ENCODE data around the gene GPR108.

Gene GPR108

DNA sequence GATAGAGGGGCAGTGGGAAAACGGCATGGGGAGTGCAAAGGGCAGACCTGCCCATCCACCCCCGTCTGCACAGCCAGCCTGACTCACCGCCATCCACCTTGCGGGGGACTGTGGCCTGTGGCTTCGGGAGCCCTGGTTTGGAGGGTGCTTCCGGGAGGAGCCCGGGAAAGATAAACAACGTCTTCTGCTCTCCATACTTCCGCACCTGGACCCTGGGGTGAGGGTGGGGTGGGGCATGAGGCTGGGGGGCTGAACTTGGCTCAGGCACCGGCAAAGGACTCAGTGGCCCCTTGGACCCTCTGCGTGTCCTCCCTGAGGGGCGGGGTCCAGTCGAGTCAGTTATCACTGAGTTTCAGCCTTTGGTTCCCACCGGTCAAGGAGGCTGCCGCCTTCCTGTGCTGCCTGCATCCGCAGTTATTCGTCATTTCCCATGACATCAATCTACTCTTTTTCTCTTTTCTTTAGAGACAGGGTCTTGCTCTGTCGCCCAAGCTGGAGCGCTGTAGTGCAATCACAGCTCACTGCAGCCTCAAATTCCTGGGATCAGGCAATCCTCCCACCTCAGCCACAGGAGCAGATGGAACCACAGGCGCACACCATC is 3.2 kb downstream of the GPR108 start:
- Histone ChIP-seq H3K36me3 (ENCODE audit: control insufficient read depth in 1 of 2, insufficient read depth in 2 of 2, low read length in 2 of 2) (peaks cover 24 to 31% of the 10 kb centered on the region in 2 experiments), H3K27me3 (ENCODE audit: insufficient read depth, low read length) (no peaks in the 10 kb centered on the region), H2BK120ac (ENCODE audit: insufficient read depth, low read length, poor library complexity) (no peak overlapping the region), H3K9me3 (ENCODE audit: insufficient read depth, low read depth, low read length) (peaks cover 2% of the 10 kb centered on the region), H3K79me1 (ENCODE audit: low read length) (peaks cover 20% of the 10 kb centered on the region), H2BK5ac (ENCODE audit: low read depth, low read length, poor library complexity) (no peak overlapping the region), H3K23ac (ENCODE audit: low read length) (no peak overlapping the region), H4K91ac (ENCODE audit: low read depth, low read length) (no peak overlapping the region), H3K4me2 (ENCODE audit: low read length) (no peak overlapping the region), H3K9ac (ENCODE audit: low read length) (no peak overlapping the region), H2AK5ac (ENCODE audit: low read length) (no peak overlapping the region), H3K27ac (ENCODE audit: low read depth, low read length) (no peak overlapping the region), H3K4me3 (ENCODE audit: low read depth, low read length) (no peak overlapping the region), H3K4me1 (ENCODE audit: control insufficient read depth in 1 of 2, insufficient read depth in 2 of 2, low read length in 2 of 2) (peaks cover 20 to 24% of the 10 kb centered on the region in 2 experiments), H4K8ac (ENCODE audit: low read depth, low read length) (no peak overlapping the region), H2BK12ac (ENCODE audit: low read length) (no peak overlapping the region), H2AFZ (ENCODE audit: insufficient read depth, low read length, poor library complexity) (no peak overlapping the region), H3K14ac (ENCODE audit: low read length) (no peak overlapping the region), H3K4ac (ENCODE audit: low read depth, low read length) (no peak overlapping the region), H4K12ac (ENCODE audit: low read depth, low read length) (no peak overlapping the region), H3K79me2 (ENCODE audit: control insufficient read depth, insufficient read depth, low read length, poor library complexity) (peaks cover 3% of the 10 kb centered on the region), H3K18ac (ENCODE audit: low read length) (no peak overlapping the region)
- no peak for DNase-seq
- WGBS (ENCODE audit: extremely low coverage, insufficient coverage, insufficient read length): no CpG with 5 or more reads among the region's 20 CpGs

DNA sequence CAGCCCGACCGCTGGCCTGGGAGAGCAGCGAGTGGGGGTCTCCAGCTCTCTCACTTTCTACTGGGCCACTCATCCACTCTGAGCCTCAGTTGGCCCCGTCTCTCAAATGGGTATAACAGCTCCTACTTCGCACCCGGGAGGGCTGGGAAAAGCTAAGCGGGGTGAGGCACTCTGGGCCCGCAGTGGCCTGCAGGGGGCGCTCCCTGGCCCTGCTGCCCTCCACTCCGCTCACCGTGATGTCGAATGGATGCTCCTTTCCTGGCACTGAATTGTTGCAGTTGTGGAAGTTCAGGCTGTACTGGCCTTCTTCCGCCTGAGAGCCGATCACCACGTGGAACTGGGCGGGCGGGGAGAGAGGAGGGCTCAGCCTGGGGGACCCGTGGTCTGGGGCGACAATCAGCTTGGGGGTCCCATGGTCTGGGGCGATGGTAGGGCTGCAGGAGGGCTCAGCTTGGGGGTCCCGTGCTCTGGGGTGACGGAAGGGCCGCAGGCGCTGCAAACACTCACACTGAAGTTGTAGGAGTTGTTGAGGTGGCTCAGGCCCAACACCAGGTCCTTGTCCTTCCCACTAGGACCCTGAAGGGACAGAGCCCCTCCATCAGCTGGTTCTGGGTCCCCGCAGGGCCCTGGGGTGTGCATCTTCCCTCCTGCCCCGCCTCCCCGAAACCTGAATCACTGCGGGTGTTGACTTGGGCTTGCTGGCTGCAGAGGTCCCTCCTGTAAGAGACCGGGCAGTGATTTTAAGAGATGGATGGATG is 3.9 kb downstream of the GPR108 start:
- no peaks in the 10 kb centered on the region for H3K27me3 ChIP-seq (ENCODE audit: insufficient read depth, low read length)
- H3K36me3 ChIP-seq (ENCODE audit: control insufficient read depth in 1 of 2, insufficient read depth in 2 of 2, low read length in 2 of 2): peaks cover 24 to 31% of the 10 kb centered on the region in 2 experiments
- H3K4me1 ChIP-seq (ENCODE audit: control insufficient read depth in 1 of 2, insufficient read depth in 2 of 2, low read length in 2 of 2): peaks cover 14 to 17% of the 10 kb centered on the region in 2 experiments
- peaks cover 14% of the 10 kb centered on the region for H3K79me1 ChIP-seq (ENCODE audit: low read length)
- no peak overlapping the region for H4K12ac ChIP-seq (ENCODE audit: low read depth, low read length)
- peaks cover 2% of the 10 kb centered on the region for H3K9me3 ChIP-seq (ENCODE audit: insufficient read depth, low read depth, low read length)
- no peak overlapping the region for H3K18ac ChIP-seq (ENCODE audit: low read length)
- no CpG with 5 or more reads among the region's 29 CpGs for WGBS (ENCODE audit: extremely low coverage, insufficient coverage, insufficient read length)
- H2AFZ ChIP-seq (ENCODE audit: insufficient read depth, low read length, poor library complexity): no peak overlapping the region
- no peak overlapping the region for H2BK12ac ChIP-seq (ENCODE audit: low read length)
- no peak for DNase-seq
- no peak overlapping the region for H3K27ac ChIP-seq (ENCODE audit: low read depth, low read length)
- no peak overlapping the region for H4K91ac ChIP-seq (ENCODE audit: low read depth, low read length)
- no peak overlapping the region for H3K4me2 ChIP-seq (ENCODE audit: low read length)
- H2AK5ac ChIP-seq (ENCODE audit: low read length): no peak overlapping the region
- no peak overlapping the region for H2BK5ac ChIP-seq (ENCODE audit: low read depth, low read length, poor library complexity)
- no peak overlapping the region for H3K14ac ChIP-seq (ENCODE audit: low read length)
- no peak overlapping the region for H4K8ac ChIP-seq (ENCODE audit: low read depth, low read length)
- peaks cover 2% of the 10 kb centered on the region for H3K79me2 ChIP-seq (ENCODE audit: control insufficient read depth, insufficient read depth, low read length, poor library complexity)
- no peak overlapping the region for H3K4me3 ChIP-seq (ENCODE audit: low read depth, low read length)
- no peak overlapping the region for H2BK120ac ChIP-seq (ENCODE audit: insufficient read depth, low read length, poor library complexity)
- H3K23ac ChIP-seq (ENCODE audit: low read length): no peak overlapping the region
- H3K9ac ChIP-seq (ENCODE audit: low read length): no peak overlapping the region
- no peak overlapping the region for H3K4ac ChIP-seq (ENCODE audit: low read depth, low read length)

DNA sequence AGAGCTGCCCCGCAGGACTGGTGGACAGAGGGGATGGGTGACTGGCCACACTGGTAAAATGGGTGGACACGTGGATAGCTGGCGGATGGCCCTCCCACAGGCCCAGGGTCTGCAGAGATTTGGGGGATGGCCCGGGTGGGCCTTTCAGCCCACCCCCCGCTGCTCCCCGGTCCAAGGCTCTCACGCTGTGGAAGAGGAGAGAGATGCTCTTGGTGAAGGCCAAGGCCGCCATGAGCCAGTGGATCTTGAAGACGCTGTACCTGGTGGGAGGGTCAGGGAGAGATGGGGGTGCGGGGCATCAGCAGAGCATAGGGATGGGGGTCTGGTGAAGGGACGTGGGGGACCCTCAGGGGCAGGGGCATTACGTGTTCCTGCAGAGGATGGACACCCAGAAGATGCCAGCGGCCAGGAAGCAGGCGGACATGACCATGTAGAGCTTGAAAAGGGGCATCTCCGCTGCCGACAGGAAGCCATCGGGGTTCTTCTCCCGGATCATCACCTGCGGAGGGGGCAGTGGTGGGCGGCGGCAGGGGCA is 4.5 kb downstream of the GPR108 start:
- H3K14ac ChIP-seq (ENCODE audit: low read length): no peak overlapping the region
- no peak overlapping the region for H3K23ac ChIP-seq (ENCODE audit: low read length)
- peaks cover 2% of the 10 kb centered on the region for H3K79me2 ChIP-seq (ENCODE audit: control insufficient read depth, insufficient read depth, low read length, poor library complexity)
- H3K27me3 ChIP-seq (ENCODE audit: insufficient read depth, low read length): no peaks in the 10 kb centered on the region
- peak overlapping the region; percentile 43 for H3K4me3 ChIP-seq (ENCODE audit: low read depth, low read length)
- no peak overlapping the region for H3K4ac ChIP-seq (ENCODE audit: low read depth, low read length)
- no peak overlapping the region for H2BK120ac ChIP-seq (ENCODE audit: insufficient read depth, low read length, poor library complexity)
- no peak overlapping the region for H2BK12ac ChIP-seq (ENCODE audit: low read length)
- peaks cover 3% of the 10 kb centered on the region for H3K9me3 ChIP-seq (ENCODE audit: insufficient read depth, low read depth, low read length)
- no peak overlapping the region for H4K91ac ChIP-seq (ENCODE audit: low read depth, low read length)
- WGBS (ENCODE audit: extremely low coverage, insufficient coverage, insufficient read length): no CpG with 5 or more reads among the region's 21 CpGs
- no peak overlapping the region for H2AK5ac ChIP-seq (ENCODE audit: low read length)
- no peak overlapping the region for H2AFZ ChIP-seq (ENCODE audit: insufficient read depth, low read length, poor library complexity)
- DNase-seq: no peak
- peaks cover 8 to 11% of the 10 kb centered on the region in 2 experiments for H3K4me1 ChIP-seq (ENCODE audit: control insufficient read depth in 1 of 2, insufficient read depth in 2 of 2, low read length in 2 of 2)
- H2BK5ac ChIP-seq (ENCODE audit: low read depth, low read length, poor library complexity): no peak overlapping the region
- H4K8ac ChIP-seq (ENCODE audit: low read depth, low read length): no peak overlapping the region
- no peak overlapping the region for H3K18ac ChIP-seq (ENCODE audit: low read length)
- no peak overlapping the region for H3K27ac ChIP-seq (ENCODE audit: low read depth, low read length)
- H4K12ac ChIP-seq (ENCODE audit: low read depth, low read length): no peak overlapping the region
- H3K36me3 ChIP-seq (ENCODE audit: control insufficient read depth in 1 of 2, insufficient read depth in 2 of 2, low read length in 2 of 2): peaks cover 24 to 31% of the 10 kb centered on the region in 2 experiments
- no peak overlapping the region for H3K9ac ChIP-seq (ENCODE audit: low read length)
- H3K79me1 ChIP-seq (ENCODE audit: low read length): peaks cover 7% of the 10 kb centered on the region
- H3K4me2 ChIP-seq (ENCODE audit: low read length): no peak overlapping the region

DNA sequence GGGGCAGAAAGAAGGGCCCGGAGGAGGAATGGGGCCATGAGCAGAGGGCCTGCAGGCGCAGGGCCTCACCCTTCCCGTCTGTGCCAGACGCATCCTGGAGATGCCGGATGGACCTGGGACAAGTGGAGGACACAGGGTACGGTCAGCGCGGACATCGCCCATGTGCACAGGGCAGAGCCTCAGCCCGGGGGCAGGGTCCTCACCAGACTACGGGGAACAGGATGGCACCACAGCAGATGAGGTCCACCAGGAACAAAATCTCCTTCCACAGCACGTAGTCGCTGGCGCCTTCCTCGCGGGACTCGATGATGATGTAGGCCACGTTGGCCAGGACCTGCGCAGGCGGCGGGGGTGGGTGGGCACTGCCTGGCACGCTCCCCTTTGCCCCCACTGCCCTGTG is 5.6 kb downstream of the GPR108 start:
- Histone ChIP-seq H3K27ac (ENCODE audit: low read depth, low read length) (no peak overlapping the region), H2BK12ac (ENCODE audit: low read length) (no peak overlapping the region), H3K14ac (ENCODE audit: low read length) (no peak overlapping the region), H3K27me3 (ENCODE audit: insufficient read depth, low read length) (no peaks in the 10 kb centered on the region), H3K79me1 (ENCODE audit: low read length) (peaks cover 2% of the 10 kb centered on the region), H3K9me3 (ENCODE audit: insufficient read depth, low read depth, low read length) (peaks cover 3% of the 10 kb centered on the region), H2BK5ac (ENCODE audit: low read depth, low read length, poor library complexity) (no peak overlapping the region), H2BK120ac (ENCODE audit: insufficient read depth, low read length, poor library complexity) (no peak overlapping the region), H4K91ac (ENCODE audit: low read depth, low read length) (no peak overlapping the region), H2AFZ (ENCODE audit: insufficient read depth, low read length, poor library complexity) (no peak overlapping the region), H3K18ac (ENCODE audit: low read length) (no peak overlapping the region), H4K8ac (ENCODE audit: low read depth, low read length) (no peak overlapping the region), H4K12ac (ENCODE audit: low read depth, low read length) (no peak overlapping the region), H3K4ac (ENCODE audit: low read depth, low read length) (no peak overlapping the region), H3K4me2 (ENCODE audit: low read length) (no peak overlapping the region), H2AK5ac (ENCODE audit: low read length) (no peak overlapping the region), H3K4me1 (ENCODE audit: control insufficient read depth in 1 of 2, insufficient read depth in 2 of 2, low read length in 2 of 2) (peaks cover 8 to 11% of the 10 kb centered on the region in 2 experiments), H3K4me3 (ENCODE audit: low read depth, low read length) (no peak overlapping the region), H3K9ac (ENCODE audit: low read length) (no peak overlapping the region), H3K23ac (ENCODE audit: low read length) (no peak overlapping the region), H3K79me2 (ENCODE audit: control insufficient read depth, insufficient read depth, low read length, poor library complexity) (no peaks in the 10 kb centered on the region), H3K36me3 (ENCODE audit: control insufficient read depth in 1 of 2, insufficient read depth in 2 of 2, low read length in 2 of 2) (peaks cover 24 to 31% of the 10 kb centered on the region in 2 experiments)
- DNase-seq: no peak
- WGBS (ENCODE audit: extremely low coverage, insufficient coverage, insufficient read length): no CpG with 5 or more reads among the region's 22 CpGs

All from trophoblast cell (in vitro differentiated cells and primary cell).